Measurements from ENCODE around the gene NAA38. TPM values are rescaled to one million over a fixed set of nuclear protein-coding genes. Genes with fewer than 3 reads are reported as not detected.

Gene NAA38, protein sequence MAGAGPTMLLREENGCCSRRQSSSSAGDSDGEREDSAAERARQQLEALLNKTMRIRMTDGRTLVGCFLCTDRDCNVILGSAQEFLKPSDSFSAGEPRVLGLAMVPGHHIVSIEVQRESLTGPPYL
- 65.6 and 78.9 TPM in 2 replicates for total RNA-seq

DNA sequence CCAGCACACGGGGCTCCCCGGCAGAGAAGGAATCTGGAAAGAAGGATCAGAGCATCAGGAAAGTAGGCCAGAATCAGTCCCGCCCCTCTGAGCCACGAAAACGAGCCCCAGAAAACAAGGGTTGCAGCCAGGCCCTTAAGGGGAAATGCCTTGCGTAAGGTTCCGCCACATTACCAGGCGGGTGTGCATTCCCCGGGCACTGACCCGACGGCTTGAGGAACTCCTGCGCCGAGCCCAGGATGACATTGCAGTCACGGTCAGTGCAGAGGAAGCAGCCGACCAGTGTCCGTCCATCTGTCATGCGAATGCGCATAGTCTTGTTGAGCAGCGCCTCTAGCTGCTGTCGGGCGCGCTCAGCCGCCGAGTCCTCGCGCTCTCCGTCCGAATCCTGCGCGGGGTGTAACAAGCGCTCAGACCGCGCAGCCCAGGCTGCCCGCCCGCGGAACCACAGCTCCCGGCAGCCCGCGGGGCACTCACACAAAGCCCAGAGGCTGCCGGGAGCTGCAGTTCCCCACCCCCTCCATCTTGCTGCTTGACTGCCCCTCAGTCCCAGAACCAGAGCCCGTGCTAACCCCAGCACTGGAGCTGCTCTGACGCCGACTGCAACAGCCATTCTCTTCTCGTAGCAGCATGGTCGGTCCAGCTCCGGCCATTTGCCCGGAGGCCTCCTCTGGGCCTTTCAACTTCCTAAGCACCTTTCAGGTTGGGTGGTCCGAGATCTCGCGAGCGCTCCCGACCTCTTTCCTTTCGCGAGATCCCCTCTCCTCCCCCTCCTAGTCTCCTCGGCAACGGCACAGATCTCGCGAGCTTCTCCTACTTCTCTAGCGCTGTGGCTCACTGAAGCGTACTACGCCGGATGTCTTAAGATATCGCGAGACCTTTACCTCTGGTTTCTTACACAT, at the start of gene NAA38:
TSS of gene NAA38 (minus strand) at position 749 of the 902 bp plus-strand sequence. CDS start at position 653, 96 bp downstream.

DNA sequence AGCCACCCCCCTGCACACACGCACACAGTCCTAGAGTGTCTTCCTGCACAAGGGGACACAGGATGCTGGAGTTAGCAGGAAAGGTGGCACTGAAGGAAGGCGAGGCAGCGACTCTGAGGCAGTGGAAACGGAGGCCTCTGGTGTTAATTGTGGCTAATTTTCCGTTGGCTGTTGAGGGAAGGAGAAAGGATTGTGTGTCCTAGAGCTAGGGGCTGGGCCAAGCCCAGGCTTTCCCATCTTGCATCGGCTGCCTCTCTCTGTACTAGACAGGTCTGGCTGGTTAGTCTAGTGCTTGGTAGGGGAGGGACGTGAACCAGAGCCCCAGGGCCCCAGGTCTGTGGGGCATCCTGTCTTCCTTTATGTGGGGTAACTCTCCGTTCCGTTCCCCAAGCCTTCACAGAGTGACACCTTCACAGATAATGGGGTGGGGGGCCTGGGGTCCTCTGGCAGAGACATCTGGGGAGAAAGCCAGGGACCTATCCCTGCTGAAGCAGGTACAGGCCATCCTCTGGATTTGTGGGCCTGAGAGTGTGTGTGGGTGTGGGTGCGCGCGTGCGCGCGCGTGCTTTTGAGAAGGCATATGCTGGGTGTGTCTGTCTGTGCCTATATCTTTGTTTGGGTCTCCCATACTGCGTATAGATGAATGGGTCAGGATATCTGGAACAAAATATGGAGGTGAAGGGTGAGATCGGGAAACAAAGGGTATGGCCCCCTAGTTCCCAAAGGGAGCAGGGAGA, 31.0 kb upstream of the NAA38 start, which contains the start of gene CHD3:
TSS of gene CHD3 (plus strand) at position 606 of the 737 bp plus-strand sequence. CDS start 212 bp downstream, outside the sequence.

DNA sequence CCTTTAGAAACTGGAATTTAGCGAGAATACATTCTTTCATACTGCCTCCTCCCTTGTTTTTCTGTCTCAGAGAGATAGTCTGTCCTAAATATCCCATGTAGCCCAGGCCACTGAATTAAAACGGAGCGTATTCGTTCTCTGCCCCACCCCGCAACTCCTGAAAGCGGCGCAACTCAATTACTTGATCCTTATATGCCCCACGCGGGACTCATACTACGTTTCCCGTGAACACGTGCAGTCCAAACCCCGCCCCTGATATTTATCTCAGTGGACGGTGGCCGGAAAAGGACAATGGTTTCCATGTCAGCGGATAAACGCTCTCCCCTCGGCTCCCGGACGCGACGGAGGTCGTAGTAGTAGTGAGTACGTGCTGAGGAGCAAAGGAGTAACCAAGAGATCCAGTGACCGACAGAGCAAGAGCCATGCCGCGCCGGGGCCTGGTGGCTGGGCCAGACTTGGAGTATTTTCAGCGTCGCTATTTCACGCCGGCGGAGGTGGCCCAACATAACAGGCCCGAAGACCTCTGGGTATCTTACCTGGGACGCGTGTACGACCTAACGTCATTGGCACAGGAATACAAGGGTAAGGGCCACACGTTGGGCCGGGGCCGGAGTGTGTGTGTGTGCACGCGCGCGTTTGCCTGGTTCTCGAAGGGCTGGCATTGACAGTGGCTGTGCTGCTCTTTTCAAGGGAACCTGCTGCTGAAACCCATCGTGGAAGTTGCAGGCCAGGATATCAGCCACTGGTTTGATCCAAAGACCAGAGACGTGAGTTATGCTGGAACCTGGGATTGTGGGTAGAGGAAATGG, 558 bp upstream of the NAA38 start, which contains the start of gene CYB5D1:
TSS of gene CYB5D1 (plus strand) at position 291 of the 809 bp plus-strand sequence. CDS start at position 423, 132 bp downstream.

DNA sequence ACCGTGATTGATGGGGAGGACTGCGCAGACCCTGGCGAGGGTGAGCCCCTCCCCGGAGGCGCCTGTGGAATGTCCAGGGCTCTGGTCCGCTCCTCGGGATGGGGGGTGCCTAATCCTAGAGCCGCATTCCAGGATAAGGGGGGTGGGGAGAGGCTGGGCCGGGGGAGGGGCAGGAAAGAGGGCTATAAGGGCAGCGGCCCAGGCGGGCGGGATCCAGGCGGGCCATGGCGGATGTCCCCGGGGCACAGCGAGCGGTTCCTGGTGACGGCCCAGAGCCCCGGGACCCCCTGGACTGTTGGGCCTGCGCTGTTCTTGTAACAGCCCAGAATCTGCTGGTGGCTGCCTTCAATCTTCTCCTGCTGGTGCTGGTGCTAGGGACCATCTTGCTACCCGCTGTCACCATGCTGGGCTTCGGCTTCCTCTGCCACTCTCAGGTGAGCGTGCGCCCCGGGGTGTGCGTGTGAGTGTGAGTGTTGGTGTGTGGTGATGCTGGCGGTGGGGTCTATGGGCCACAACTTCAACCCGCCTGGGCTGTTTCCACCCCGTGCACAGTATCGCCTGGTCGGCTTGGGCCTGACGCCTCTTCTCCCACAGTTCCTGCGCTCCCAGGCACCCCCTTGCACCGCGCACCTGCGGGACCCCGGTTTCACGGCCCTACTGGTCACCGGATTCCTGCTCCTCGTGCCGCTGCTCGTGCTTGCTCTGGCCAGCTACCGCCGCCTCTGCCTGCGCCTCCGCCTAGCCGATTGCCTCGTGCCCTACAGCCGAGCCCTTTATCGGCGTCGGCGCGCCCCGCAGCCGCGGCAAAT, 2.3 kb downstream of the NAA38 start, which contains the start of gene TMEM88:
TSS of gene TMEM88 (plus strand) at position 216 of the 809 bp plus-strand sequence. CDS start at position 225, 9 bp downstream.

DNA sequence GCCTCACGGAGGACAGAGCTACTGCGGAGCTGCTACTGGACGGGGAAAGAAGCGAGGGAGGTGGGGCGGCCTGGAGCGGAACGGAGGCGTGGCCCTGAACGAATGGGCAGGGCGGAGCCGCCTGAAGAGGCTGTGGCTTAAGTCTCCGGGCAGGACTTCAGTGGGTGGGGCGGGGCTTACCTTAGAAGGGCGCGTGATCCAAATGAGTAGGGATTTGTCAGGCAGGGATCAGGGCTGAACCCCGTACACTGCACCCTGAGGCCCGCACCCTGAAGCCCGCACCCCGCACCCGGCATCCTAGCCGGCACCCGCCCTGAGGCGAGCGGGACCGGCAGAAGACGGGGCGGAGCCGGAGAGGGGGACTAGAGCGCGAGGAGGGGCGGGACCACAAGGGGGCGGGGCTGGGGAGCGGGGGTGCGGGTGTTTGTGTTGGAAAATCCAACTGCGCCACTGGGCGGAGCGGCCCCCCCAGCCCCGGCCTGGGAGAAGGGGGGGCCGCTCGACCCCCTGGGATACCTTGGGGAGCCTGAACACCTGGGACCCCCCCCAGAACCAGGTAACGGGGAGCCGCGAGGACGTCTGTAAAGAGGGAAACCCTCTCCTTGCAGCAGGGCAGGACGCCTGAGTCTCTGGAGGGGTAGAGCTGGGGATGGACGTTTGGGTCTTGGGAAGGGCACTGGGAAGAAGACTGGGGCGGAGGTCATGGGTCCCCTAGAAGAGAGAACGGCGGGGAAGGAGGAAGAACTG, 23.4 kb downstream of the NAA38 start, which contains the start of gene KDM6B:
TSS of gene KDM6B (plus strand) at position 423 of the 747 bp plus-strand sequence. CDS start 11,338 bp downstream, outside the sequence.

Small RNAs within 50 kb of the gene (small RNA-seq; reads per million reads assigned to genes)
- gene SCARNA21, result 4.3 reads per million, percentile 90 among the genes with 10 or more reads in this experiment

Other genes starting within 250 kb of the NAA38 start
- 36.1 TPM in 2 replicates for gene FXR2, start 242.7 kb downstream of the NAA38 start, total RNA-seq
- 16.7 and 38.1 TPM in 2 replicates for gene SAT2, start 229.7 kb downstream of the NAA38 start, total RNA-seq
- 0.87 and 2.4 TPM in 2 replicates for gene SHBG, start 227.4 kb downstream of the NAA38 start, total RNA-seq
- gene ATP1B2, start 206.6 kb downstream of the NAA38 start, total RNA-seq, result not detected in 2 replicates
- 38.9 and 58.5 TPM in 2 replicates for gene TP53, start 170.1 kb downstream of the NAA38 start, total RNA-seq
- 4.7 and 7.0 TPM in 2 replicates for gene WRAP53, start 169.1 kb downstream of the NAA38 start, total RNA-seq
- 2.2 and 5.9 TPM in 2 replicates for gene EFNB3, start 152.4 kb downstream of the NAA38 start, total RNA-seq
- gene DNAH2, start 139.8 kb downstream of the NAA38 start, total RNA-seq, result under 0.01 TPM in 1 of 2 replicates, not detected in the other
- 4.9 and 27.9 TPM in 2 replicates for gene KDM6B, start 23.3 kb downstream of the NAA38 start, total RNA-seq
- gene TMEM88, start 2.5 kb downstream of the NAA38 start, total RNA-seq, result 2.0 and 3.3 TPM in 2 replicates
- 9.8 and 10.1 TPM in 2 replicates for gene CYB5D1, start 444 bp upstream of the NAA38 start, total RNA-seq
- 119 and 236 TPM in 2 replicates for gene CHD3, start 31.2 kb upstream of the NAA38 start, total RNA-seq
- 3.1 and 3.3 TPM in 2 replicates for gene RNF227, start 58.7 kb upstream of the NAA38 start, total RNA-seq
- gene KCNAB3, start 72.3 kb upstream of the NAA38 start, total RNA-seq, result 1.2 and 1.6 TPM in 2 replicates
- gene TRAPPC1, start 74.4 kb upstream of the NAA38 start, total RNA-seq, result 49.9 and 60.9 TPM in 2 replicates
- 29.8 and 39.7 TPM in 2 replicates for gene CNTROB, start 74.6 kb upstream of the NAA38 start, total RNA-seq
- not detected in 2 replicates for gene GUCY2D, start 145.1 kb upstream of the NAA38 start, total RNA-seq
- 0.11 and 0.79 TPM in 2 replicates for gene ALOX15B, start 181.5 kb upstream of the NAA38 start, total RNA-seq
- not detected in 2 replicates for gene ALOX12B, start 230.2 kb upstream of the NAA38 start, total RNA-seq

Data from placental epithelial cell (primary cell).